ENCODE data around the gene CELF5. TPM values are rescaled to one million over a fixed set of nuclear protein-coding genes. Genes with fewer than 3 reads are reported as not detected.
A peak's percentile ranks its signal among the peaks of the same experiment; 100 is the strongest.

CELF5 gene
- total RNA-seq, 4 donors from 2014 or later, result not detected

GRCh38 chr19:3275583-3276340, 51.3 kb downstream of the CELF5 start:
- peak overlapping the region in 2 of 4 donors; percentile 31 to 67 for H3K27ac ChIP-seq

GRCh38 chr19:3276341-3276799, 51.9 kb downstream of the CELF5 start:
- TF ChIP-seq POLR2A (IDR thresholded peaks at IDR 0.05) (no peak), CTCF (IDR thresholded peaks at IDR 0.05) (no peak)
- DNase-seq, result peak in 2 of 3 donors; percentile 56 to 71
- peak overlapping the region in 1 of 4 donors; percentile 35 for H3K27ac ChIP-seq
- peaks cover 0 to 9% of the 10 kb centered on the region in 2 donors for H3K27me3 ChIP-seq
- peaks cover 0 to 17% (median 5%) of the 10 kb centered on the region in 4 donors for H3K4me1 ChIP-seq
- H3K4me3 ChIP-seq, result no peak overlapping the region
- no peaks in the 10 kb centered on the region for H3K36me3 ChIP-seq
- H3K9me3 ChIP-seq, result peaks cover 0 to 5% (median 2%) of the 10 kb centered on the region in 4 donors

More at GRCh38 chr19:3275583-3276340, 51.3 kb downstream of the CELF5 start:
- TF ChIP-seq POLR2A (IDR thresholded peaks at IDR 0.05) (no peak), CTCF (IDR thresholded peaks at IDR 0.05) (peak in 3 of 6 experiments; percentile 16 to 38 (median 18))
- no peaks in the 10 kb centered on the region for H3K36me3 ChIP-seq
- H3K9me3 ChIP-seq, result peaks cover 0 to 5% (median 2%) of the 10 kb centered on the region in 4 donors
- peak overlapping the region; percentile 13 to 48 (median 46) for H3K4me3 ChIP-seq
- peak; percentile 81 to 92 (median 88) for DNase-seq
- H3K27me3 ChIP-seq, result peaks cover 0 to 13% of the 10 kb centered on the region in 2 donors
- peaks cover 0 to 17% (median 5%) of the 10 kb centered on the region in 4 donors for H3K4me1 ChIP-seq

- Histone ChIP-seq H3K27me3 (peaks cover 0 to 9% of the 10 kb centered on the region in 2 donors), H3K4me1 (peaks cover 0 to 17% (median 5%) of the 10 kb centered on the region in 4 donors), H3K27ac (no peak overlapping the region), H3K36me3 (no peaks in the 10 kb centered on the region), H3K4me3 (no peak overlapping the region), H3K9me3 (peaks cover 0 to 5% (median 2%) of the 10 kb centered on the region in 4 donors)
- DNase-seq, result no peak
- TF ChIP-seq POLR2A (IDR thresholded peaks at IDR 0.05), result no peak
- TF ChIP-seq CTCF (IDR thresholded peaks at IDR 0.05), result no peak
Observed at GRCh38 chr19:3277649-3278048, 53.2 kb downstream of the CELF5 start.

- H3K4me1 ChIP-seq, result peaks cover 0 to 17% (median 5%) of the 10 kb centered on the region in 4 donors
- no peak overlapping the region for H3K27ac ChIP-seq
- H3K4me3 ChIP-seq, result no peak overlapping the region
- H3K9me3 ChIP-seq, result peaks cover 0 to 4% (median 0%) of the 10 kb centered on the region in 4 donors
- TF ChIP-seq POLR2A (IDR thresholded peaks at IDR 0.05), result no peak
- no peak for TF ChIP-seq CTCF (IDR thresholded peaks at IDR 0.05)
- peaks cover 0 to 9% of the 10 kb centered on the region in 2 donors for H3K27me3 ChIP-seq
- no peak for DNase-seq
- H3K36me3 ChIP-seq, result no peaks in the 10 kb centered on the region
Observed at GRCh38 chr19:3278294-3278693, 53.8 kb downstream of the CELF5 start.

- peaks cover 0 to 17% (median 5%) of the 10 kb centered on the region in 4 donors for H3K4me1 ChIP-seq
- H3K9me3 ChIP-seq, result peaks cover 0 to 4% (median 0%) of the 10 kb centered on the region in 4 donors
- no peak for DNase-seq
- H3K4me3 ChIP-seq, result no peak overlapping the region
- H3K36me3 ChIP-seq, result no peaks in the 10 kb centered on the region
- H3K27me3 ChIP-seq, result peaks cover 0 to 9% of the 10 kb centered on the region in 2 donors
- TF ChIP-seq CTCF (IDR thresholded peaks at IDR 0.05) (no peak), POLR2A (IDR thresholded peaks at IDR 0.05) (no peak)
- H3K27ac ChIP-seq, result no peak overlapping the region
Observed at GRCh38 chr19:3278749-3279148, 54.3 kb downstream of the CELF5 start.
